HepG2 (cell line): Measurements from ENCODE around the gene DBNDD2. TPM values are rescaled to one million over a fixed set of nuclear protein-coding genes. Genes with fewer than 3 reads are reported as not detected.

Source experiments
- BRD4 ChIP-seq: sonication (generic); formaldehyde crosslinking; IDR thresholded peaks from 2 replicates; pipeline ENCODE4 v1.4.0; 2020; ENCODE audit warnings: missing genetic modification reagents
- CREB1 ChIP-seq, 2 experiments: fragments of 450-650 bp in 1 of 2; IDR thresholded peaks; 2 replicates each; pipeline ENCODE4 v1.6.1; 2016 to 2017; ENCODE audit warnings: control low read depth in 1 of 2, mild to moderate bottlenecking in 1 of 2, missing compliant biosample characterization in 1 of 2, missing genetic modification characterization in 1 of 2
- ELF3 ChIP-seq: IDR thresholded peaks from 2 replicates; pipeline ENCODE4 v1.6.1; 2016; ENCODE audit warnings: missing genetic modification reagents, missing compliant biosample characterization
- ETS1 ChIP-seq: sonication (generic); formaldehyde crosslinking; IDR thresholded peaks from 2 replicates; pipeline ENCODE4 v1.4.0; 2020; ENCODE audit warnings: missing genetic modification reagents
- FOXM1 ChIP-seq: sonication (generic); formaldehyde crosslinking; IDR thresholded peaks from 2 replicates; pipeline ENCODE4 v1.5.0; 2020; ENCODE audit warnings: missing genetic modification reagents
- KAT2B ChIP-seq: fragments of 150-350 bp; IDR thresholded peaks from 2 replicates; pipeline ENCODE4 v1.6.1; 2014; ENCODE audit warnings: low read depth, low read length, borderline replicate concordance
- MEIS2 ChIP-seq: sonication (generic); formaldehyde crosslinking; IDR thresholded peaks from 2 replicates; pipeline ENCODE4 v1.9.0; 2021; ENCODE audit warnings: mild to moderate bottlenecking, missing genetic modification reagents
- MLLT10 ChIP-seq: sonication (generic); formaldehyde crosslinking; IDR thresholded peaks from 2 replicates; pipeline ENCODE4 v1.4.0; 2020; ENCODE audit warnings: missing genetic modification reagents
- NFIC ChIP-seq: IDR thresholded peaks from 2 replicates; pipeline ENCODE4 v1.6.1; 2012; ENCODE audit warnings: mild to moderate bottlenecking, low read length, inconsistent platforms
- NONO ChIP-seq, 2 experiments: fragments of 450-650 bp in 1 of 2; sonication (generic) in 1 of 2; formaldehyde crosslinking in 1 of 2; IDR thresholded peaks in 1 of 2; conservative IDR thresholded peaks in 1 of 2; 2 replicates each; pipeline versions ENCODE4 v1.6.1 to v1.8.0; 2017 to 2022; ENCODE audit warnings: mild to moderate bottlenecking in 1 of 2, missing genetic modification reagents in 1 of 2, moderate library complexity in 1 of 2
- NR2F2 ChIP-seq: IDR thresholded peaks from 2 replicates; pipeline ENCODE4 v1.6.1; 2012; ENCODE audit warnings: low read depth, inconsistent platforms, borderline replicate concordance
- PCBP2 ChIP-seq: fragments of 200-400 bp; formaldehyde crosslinking; optimal IDR thresholded peaks from 2 replicates; pipeline ENCODE3; 2018; ENCODE audit warnings: low read length, low read depth; ENCODE audit not compliant: poor library complexity, severe bottlenecking
- PPARG ChIP-seq: conservative IDR thresholded peaks from 2 replicates; pipeline ENCODE4 v1.6.1; 2016; ENCODE audit warnings: missing biosample characterization, missing genetic modification reagents
- TBX2 ChIP-seq: sonication (generic); formaldehyde crosslinking; IDR thresholded peaks from 2 replicates; pipeline ENCODE4 v1.5.0; 2020; ENCODE audit warnings: missing genetic modification reagents, mild to moderate bottlenecking, borderline replicate concordance
- THAP11 ChIP-seq: IDR thresholded peaks from 2 replicates; pipeline ENCODE4 v1.6.1; 2016; ENCODE audit warnings: missing biosample characterization, missing genetic modification reagents
- THAP8 ChIP-seq: sonication (generic); formaldehyde crosslinking; IDR thresholded peaks from 2 replicates; pipeline ENCODE4 v1.5.1; 2020; ENCODE audit warnings: missing genetic modification reagents, mild to moderate bottlenecking, borderline replicate concordance
- ZNF20 ChIP-seq: sonication (generic); formaldehyde crosslinking; IDR thresholded peaks from 2 replicates; pipeline ENCODE4 v1.4.0; 2020; ENCODE audit warnings: mild to moderate bottlenecking, moderate library complexity, missing genetic modification reagents
- ZNF326 ChIP-seq: sonication (generic); formaldehyde crosslinking; IDR thresholded peaks from 2 replicates; pipeline ENCODE4 v1.4.0; 2020; ENCODE audit warnings: missing genetic modification reagents, borderline replicate concordance
- ZNF382 ChIP-seq: sonication (generic); formaldehyde crosslinking; IDR thresholded peaks from 2 replicates; pipeline ENCODE4 v1.5.0; 2020; ENCODE audit warnings: missing genetic modification reagents, mild to moderate bottlenecking, borderline replicate concordance
- ZNF460 ChIP-seq: sonication (generic); formaldehyde crosslinking; IDR thresholded peaks from 2 replicates; pipeline ENCODE4 v1.5.1; 2020; ENCODE audit warnings: missing genetic modification reagents, mild to moderate bottlenecking, borderline replicate concordance
- ZNF709 ChIP-seq: sonication (generic); formaldehyde crosslinking; IDR thresholded peaks from 2 replicates; pipeline ENCODE4 v1.5.0; 2020; ENCODE audit warnings: mild to moderate bottlenecking, missing genetic modification reagents
- ZNF782 ChIP-seq: sonication (generic); formaldehyde crosslinking; IDR thresholded peaks from 2 replicates; pipeline ENCODE4 v1.4.0; 2020; ENCODE audit warnings: missing genetic modification reagents, mild to moderate bottlenecking, borderline replicate concordance
- polyA plus RNA-seq, 8 experiments: library from polyadenylated mRNA; depleted of rRNA in 3 of 8; stranded (reverse) in 7 of 8; unstranded in 1 of 8; fragments of >200 nt; fragmentation: Illumina TruSeq in 4 of 8; extraction: Trizol in 4 of 8; gene quantifications; 2 replicates each; pipeline versions ENCODE4 v1.2.1 to v1.2.3, GENCODE V29; 2011 to 2016; ENCODE audit warnings: low read depth in 4 of 8, missing spikeins in 1 of 8, mixed read lengths in 1 of 8; ENCODE audit not compliant: insufficient read depth in 1 of 8
- total RNA-seq, 5 experiments: library from RNA; depleted of rRNA; stranded (reverse); fragments of >200 nt; fragmentation: Illumina TruSeq; extraction: Trizol; gene quantifications; 2 replicates each; pipeline ENCODE4 v1.2.3, GENCODE V29; 2016; ENCODE audit warnings: low read depth in 1 of 5
- TF ChIP-seq, protein P1 (sequence below): sonication (generic); formaldehyde crosslinking; IDR thresholded peaks from 2 replicates; pipeline ENCODE4 v1.4.0; 2020; ENCODE audit warnings: mild to moderate bottlenecking, missing genetic modification reagents
- TF ChIP-seq, protein P2 (sequence below): sonication (generic); formaldehyde crosslinking; IDR thresholded peaks from 2 replicates; pipeline ENCODE4 v1.4.0; 2020; ENCODE audit warnings: missing genetic modification reagents
- TF ChIP-seq, protein P3 (sequence below): sonication (generic); formaldehyde crosslinking; IDR thresholded peaks from 2 replicates; pipeline ENCODE4 v1.5.0; 2020; ENCODE audit warnings: missing genetic modification reagents

DBNDD2 gene
- total and polyA plus RNA-seq, 2 of the 13 experiments (the other 11 are each of a cell fraction or from before 2014, with no cell fraction given), result 16.7 to 47.6 TPM

GRCh38 chr20:45359406-45360148 is 48.5 kb upstream of the DBNDD2 start (continued):
- TF ChIP-seq ZNF782 (CRISPR knock-in tag) (no peak), ZNF20 (no peak), KAT2B (no peak), MEIS2 (CRISPR knock-in tag) (peak; percentile 26; the same call in 1 of the 2 replicates), PCBP2 (no peak), MLLT10 (no peak), ZNF326 (CRISPR knock-in tag) (no peak), THAP11 (CRISPR knock-in tag) (no peak), TBX2 (CRISPR knock-in tag) (peak; percentile 61; the same call in 1 of the 2 replicates), NONO (IDR thresholded peaks at IDR 0.05) (no peak), NONO (CRISPR knock-in tag; conservative IDR thresholded peaks at IDR 0.05) (peak; percentile 56; the same call in 1 of the 2 replicates), FOXM1 (CRISPR knock-in tag) (peak; percentile 41; the same call in 1 of the 2 replicates), ZNF460 (CRISPR knock-in tag) (no peak), ZNF709 (CRISPR knock-in tag) (no peak), CREB1 (IDR thresholded peaks at IDR 0.05) (peak; percentile 66), CREB1 (CRISPR knock-in tag; IDR thresholded peaks at IDR 0.05) (peak; percentile 76), BRD4 (CRISPR knock-in tag) (peak; percentile 56; the same call in 1 of the 2 replicates), ETS1 (no peak), THAP8 (no peak), ELF3 (CRISPR knock-in tag) (peak; percentile 41; the same call in 1 of the 2 replicates), NFIC (peak; percentile 69; the same call in 1 of the 2 replicates), PPARG (CRISPR knock-in tag) (0 out of 2 replicates have a peak, but pooled peaks have one; percentile 14), ZNF382 (CRISPR knock-in tag) (no peak), NR2F2 (peak; percentile 33; the same call in 1 of the 2 replicates)
- TF ChIP-seq, protein P1, sequence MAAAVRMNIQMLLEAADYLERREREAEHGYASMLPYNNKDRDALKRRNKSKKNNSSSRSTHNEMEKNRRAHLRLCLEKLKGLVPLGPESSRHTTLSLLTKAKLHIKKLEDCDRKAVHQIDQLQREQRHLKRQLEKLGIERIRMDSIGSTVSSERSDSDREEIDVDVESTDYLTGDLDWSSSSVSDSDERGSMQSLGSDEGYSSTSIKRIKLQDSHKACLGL (CRISPR knock-in tag), result no peak
- TF ChIP-seq, protein P2, sequence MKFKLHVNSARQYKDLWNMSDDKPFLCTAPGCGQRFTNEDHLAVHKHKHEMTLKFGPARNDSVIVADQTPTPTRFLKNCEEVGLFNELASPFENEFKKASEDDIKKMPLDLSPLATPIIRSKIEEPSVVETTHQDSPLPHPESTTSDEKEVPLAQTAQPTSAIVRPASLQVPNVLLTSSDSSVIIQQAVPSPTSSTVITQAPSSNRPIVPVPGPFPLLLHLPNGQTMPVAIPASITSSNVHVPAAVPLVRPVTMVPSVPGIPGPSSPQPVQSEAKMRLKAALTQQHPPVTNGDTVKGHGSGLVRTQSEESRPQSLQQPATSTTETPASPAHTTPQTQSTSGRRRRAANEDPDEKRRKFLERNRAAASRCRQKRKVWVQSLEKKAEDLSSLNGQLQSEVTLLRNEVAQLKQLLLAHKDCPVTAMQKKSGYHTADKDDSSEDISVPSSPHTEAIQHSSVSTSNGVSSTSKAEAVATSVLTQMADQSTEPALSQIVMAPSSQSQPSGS (CRISPR knock-in tag), result 0 out of 2 replicates have a peak, but pooled peaks have one; percentile 85
- TF ChIP-seq, protein P3, sequence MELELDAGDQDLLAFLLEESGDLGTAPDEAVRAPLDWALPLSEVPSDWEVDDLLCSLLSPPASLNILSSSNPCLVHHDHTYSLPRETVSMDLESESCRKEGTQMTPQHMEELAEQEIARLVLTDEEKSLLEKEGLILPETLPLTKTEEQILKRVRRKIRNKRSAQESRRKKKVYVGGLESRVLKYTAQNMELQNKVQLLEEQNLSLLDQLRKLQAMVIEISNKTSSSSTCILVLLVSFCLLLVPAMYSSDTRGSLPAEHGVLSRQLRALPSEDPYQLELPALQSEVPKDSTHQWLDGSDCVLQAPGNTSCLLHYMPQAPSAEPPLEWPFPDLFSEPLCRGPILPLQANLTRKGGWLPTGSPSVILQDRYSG (CRISPR knock-in tag), result no peak; the same call in 1 of the 2 replicates
